ENCODE measurements around the gene TRIM15.

Gene TRIM15

DNA sequence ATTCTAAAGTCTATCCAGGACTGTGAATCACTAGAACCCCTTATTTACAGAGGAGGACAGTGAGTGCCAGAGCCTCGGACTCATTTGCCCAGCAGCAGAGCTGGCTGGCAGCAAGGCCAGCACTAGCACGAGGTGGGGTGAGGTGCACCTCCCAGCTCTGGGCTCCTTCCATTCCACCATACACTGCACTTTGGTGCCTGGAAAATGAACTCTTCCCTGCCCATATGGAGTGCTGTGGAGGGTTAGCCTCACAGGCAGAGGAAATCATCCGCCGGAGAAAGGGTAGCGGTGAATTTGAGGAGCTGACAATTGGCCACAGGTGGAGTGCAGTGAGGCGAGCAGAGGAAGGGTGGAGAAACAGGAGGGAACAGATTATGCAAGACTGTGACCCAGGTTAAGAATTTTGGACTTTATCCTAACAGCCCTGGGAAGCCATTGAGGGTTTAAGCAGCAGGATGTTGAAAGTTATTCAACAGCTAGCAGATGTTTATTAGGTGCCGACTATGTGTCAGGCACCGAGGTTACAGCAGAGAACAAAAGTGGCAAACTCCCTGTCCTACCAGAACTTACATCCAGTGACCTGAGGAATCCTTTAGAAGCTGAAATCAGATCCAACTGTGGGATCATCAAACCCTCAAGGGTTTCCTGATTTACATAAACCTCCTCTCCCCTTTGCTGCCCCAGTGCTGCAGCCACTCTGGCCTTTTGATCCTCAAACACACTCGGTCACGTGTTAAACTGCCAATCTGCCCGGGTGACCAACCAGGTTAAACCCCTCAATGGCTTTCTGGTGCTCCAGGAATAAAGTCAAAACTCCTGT lies 43.7 kb downstream of the TRIM15 start:
- no peaks in the 10 kb centered on the region for H3K9me3 ChIP-seq (ENCODE audit: low read length)
- no peak for TF ChIP-seq CTCF (IDR thresholded peaks at IDR 0.05; ENCODE audit: low read length)
- H4K20me1 ChIP-seq (ENCODE audit: insufficient read depth, low read length): no peaks in the 10 kb centered on the region
- no peaks in the 10 kb centered on the region for H3K27me3 ChIP-seq (ENCODE audit: insufficient read depth, low read length)
- no peak overlapping the region for H2AFZ ChIP-seq (ENCODE audit: low read length)
- H3F3A ChIP-seq (ENCODE audit: insufficient read depth, low read length): no peaks in the 10 kb centered on the region
- H3K4me2 ChIP-seq (ENCODE audit: low read length): peak overlapping the region; percentile 57
- H3K27ac ChIP-seq (ENCODE audit: low read depth, low read length, poor library complexity, severe bottlenecking): peak overlapping the region; percentile 13
- peaks cover 64% of the 10 kb centered on the region for H3K4me1 ChIP-seq (ENCODE audit: insufficient read depth, low read length, severe bottlenecking)
- H3K36me3 ChIP-seq (ENCODE audit: insufficient read depth, low read length): peaks cover 26% of the 10 kb centered on the region; the same call in 1 of the 2 replicates
- H3K4me3 ChIP-seq (ENCODE audit: low read depth, low read length, poor library complexity, severe bottlenecking): peak overlapping the region; percentile 24
- H3K79me2 ChIP-seq (ENCODE audit: insufficient read depth, low read length): peaks cover 70% of the 10 kb centered on the region
- peak overlapping the region; percentile 10; the same call in 1 of the 2 replicates for H3K9ac ChIP-seq (ENCODE audit: low read length)
- H3K9me2 ChIP-seq (ENCODE audit: low read depth, low read length): no peaks in the 10 kb centered on the region

- peaks cover 19% of the 10 kb centered on the region; the same call in 1 of the 2 replicates for H3K36me3 ChIP-seq (ENCODE audit: insufficient read depth, low read length)
- H4K20me1 ChIP-seq (ENCODE audit: insufficient read depth, low read length): no peaks in the 10 kb centered on the region
- H3K4me2 ChIP-seq (ENCODE audit: low read length): peak overlapping the region; percentile 57; the same call in 1 of the 2 replicates
- peaks cover 60% of the 10 kb centered on the region for H3K4me1 ChIP-seq (ENCODE audit: insufficient read depth, low read length, severe bottlenecking)
- H3K9me2 ChIP-seq (ENCODE audit: low read depth, low read length): no peaks in the 10 kb centered on the region
- H3K4me3 ChIP-seq (ENCODE audit: low read depth, low read length, poor library complexity, severe bottlenecking): peak overlapping the region; percentile 24
- H3F3A ChIP-seq (ENCODE audit: insufficient read depth, low read length): no peaks in the 10 kb centered on the region
- TF ChIP-seq CTCF (IDR thresholded peaks at IDR 0.05; ENCODE audit: low read length): no peak
- no peak for TF ChIP-seq EZH2 (IDR thresholded peaks at IDR 0.05; ENCODE audit: borderline replicate concordance, low read length)
- H3K79me2 ChIP-seq (ENCODE audit: insufficient read depth, low read length): peaks cover 77% of the 10 kb centered on the region
- peak overlapping the region; percentile 52 for H3K27ac ChIP-seq (ENCODE audit: low read depth, low read length, poor library complexity, severe bottlenecking)
- H3K9me3 ChIP-seq (ENCODE audit: low read length): no peaks in the 10 kb centered on the region
- H3K27me3 ChIP-seq (ENCODE audit: insufficient read depth, low read length): no peaks in the 10 kb centered on the region
- H2AFZ ChIP-seq (ENCODE audit: low read length): no peak overlapping the region
- H3K9ac ChIP-seq (ENCODE audit: low read length): peak overlapping the region; percentile 2; the same call in 1 of the 2 replicates
Measured at GRCh38 chr6:30207619-30208295, 44.4 kb downstream of the TRIM15 start.

GRCh38 chr6:30211306-30211705 lies 48.0 kb downstream of the TRIM15 start:
- Histone ChIP-seq H3K9me3 (ENCODE audit: low read length) (no peaks in the 10 kb centered on the region), H2AFZ (ENCODE audit: low read length) (no peak overlapping the region), H3K4me1 (ENCODE audit: insufficient read depth, low read length, severe bottlenecking) (peaks cover 77% of the 10 kb centered on the region), H3K9ac (ENCODE audit: low read length) (peak overlapping the region; percentile 95), H4K20me1 (ENCODE audit: insufficient read depth, low read length) (no peaks in the 10 kb centered on the region), H3K9me2 (ENCODE audit: low read depth, low read length) (no peaks in the 10 kb centered on the region), H3K36me3 (ENCODE audit: insufficient read depth, low read length) (peaks cover 11% of the 10 kb centered on the region; the same call in 1 of the 2 replicates), H3F3A (ENCODE audit: insufficient read depth, low read length) (no peaks in the 10 kb centered on the region), H3K4me2 (ENCODE audit: low read length) (peak overlapping the region; percentile 97), H3K27me3 (ENCODE audit: insufficient read depth, low read length) (no peaks in the 10 kb centered on the region), H3K79me2 (ENCODE audit: insufficient read depth, low read length) (peaks cover 55% of the 10 kb centered on the region), H3K4me3 (ENCODE audit: low read depth, low read length, poor library complexity, severe bottlenecking) (peak overlapping the region; percentile 88), H3K27ac (ENCODE audit: low read depth, low read length, poor library complexity, severe bottlenecking) (peak overlapping the region; percentile 93)
- TF ChIP-seq CTCF (IDR thresholded peaks at IDR 0.05; ENCODE audit: low read length) (no peak), EZH2 (IDR thresholded peaks at IDR 0.05; ENCODE audit: borderline replicate concordance, low read length) (no peak)
